Measurements from ENCODE around the gene NKTR.

GRCh38 chr3:42696356-42697288 is 96.1 kb downstream of the NKTR start:
- TF ChIP-seq, protein P1, sequence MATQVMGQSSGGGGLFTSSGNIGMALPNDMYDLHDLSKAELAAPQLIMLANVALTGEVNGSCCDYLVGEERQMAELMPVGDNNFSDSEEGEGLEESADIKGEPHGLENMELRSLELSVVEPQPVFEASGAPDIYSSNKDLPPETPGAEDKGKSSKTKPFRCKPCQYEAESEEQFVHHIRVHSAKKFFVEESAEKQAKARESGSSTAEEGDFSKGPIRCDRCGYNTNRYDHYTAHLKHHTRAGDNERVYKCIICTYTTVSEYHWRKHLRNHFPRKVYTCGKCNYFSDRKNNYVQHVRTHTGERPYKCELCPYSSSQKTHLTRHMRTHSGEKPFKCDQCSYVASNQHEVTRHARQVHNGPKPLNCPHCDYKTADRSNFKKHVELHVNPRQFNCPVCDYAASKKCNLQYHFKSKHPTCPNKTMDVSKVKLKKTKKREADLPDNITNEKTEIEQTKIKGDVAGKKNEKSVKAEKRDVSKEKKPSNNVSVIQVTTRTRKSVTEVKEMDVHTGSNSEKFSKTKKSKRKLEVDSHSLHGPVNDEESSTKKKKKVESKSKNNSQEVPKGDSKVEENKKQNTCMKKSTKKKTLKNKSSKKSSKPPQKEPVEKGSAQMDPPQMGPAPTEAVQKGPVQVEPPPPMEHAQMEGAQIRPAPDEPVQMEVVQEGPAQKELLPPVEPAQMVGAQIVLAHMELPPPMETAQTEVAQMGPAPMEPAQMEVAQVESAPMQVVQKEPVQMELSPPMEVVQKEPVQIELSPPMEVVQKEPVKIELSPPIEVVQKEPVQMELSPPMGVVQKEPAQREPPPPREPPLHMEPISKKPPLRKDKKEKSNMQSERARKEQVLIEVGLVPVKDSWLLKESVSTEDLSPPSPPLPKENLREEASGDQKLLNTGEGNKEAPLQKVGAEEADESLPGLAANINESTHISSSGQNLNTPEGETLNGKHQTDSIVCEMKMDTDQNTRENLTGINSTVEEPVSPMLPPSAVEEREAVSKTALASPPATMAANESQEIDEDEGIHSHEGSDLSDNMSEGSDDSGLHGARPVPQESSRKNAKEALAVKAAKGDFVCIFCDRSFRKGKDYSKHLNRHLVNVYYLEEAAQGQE (IDR thresholded peaks at IDR 0.05; ENCODE audit: insufficient replicate concordance, low read depth): no peak
- TF ChIP-seq CTCF (IDR thresholded peaks at IDR 0.05; ENCODE audit: insufficient read depth, low read length) (no peak), POLR2AphosphoS5 (IDR thresholded peaks at IDR 0.05; ENCODE audit: low read depth) (no peak), GABPA (IDR thresholded peaks at IDR 0.05; ENCODE audit: low read depth) (no peak)
